Fibroblast of skin of scalp (primary cell): Measurements from ENCODE around the gene FXYD5. TPM values are rescaled to one million over a fixed set of nuclear protein-coding genes. Genes with fewer than 3 reads are reported as not detected.
A peak's percentile ranks its signal among the peaks of the same experiment; 100 is the strongest.

Experiments
- DNase-seq: peaks from one replicate; pipeline ENCODE4 v3.0.0-alpha.2; 2013
- polyA plus RNA-seq, 2 experiments: library from polyadenylated mRNA; unstranded; fragments of 120-200 nt; gene quantifications; one replicate each; pipeline ENCODE4 v1.2.1, GENCODE V29; 2013; ENCODE audit not compliant: insufficient read length in 2 of 2

The FXYD5 gene
- 196 TPM for polyA plus RNA-seq (2013, experiment 1 of 2; ENCODE audit: insufficient read length)
- polyA plus RNA-seq (2013, experiment 2 of 2; ENCODE audit: insufficient read length): 183 TPM

- DNase-seq: peak; percentile 81
Observed at GRCh38 chr19:35154525-35155406, at the start of gene FXYD5. FXYD5 (plus strand) TSS chr19:35154735; CDS start chr19:35155551, 816 bp downstream.

DNA sequence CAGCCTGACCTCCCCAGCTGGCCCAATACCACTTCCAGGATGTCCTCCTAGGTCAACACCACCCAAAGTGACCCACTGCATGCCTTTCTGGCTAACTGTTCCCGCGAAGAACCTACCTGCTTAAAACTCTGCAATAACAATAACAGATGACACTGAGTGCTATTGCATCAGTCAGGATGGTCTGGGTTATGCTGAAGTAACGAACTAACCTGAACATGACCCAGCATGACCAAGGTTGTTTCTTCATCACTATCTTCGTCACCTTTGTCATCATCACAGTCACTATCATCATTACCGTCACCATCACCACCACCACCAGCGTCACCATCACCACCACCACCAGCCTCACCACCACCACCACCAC, 49.5 kb upstream of the FXYD5 start:
- DNase-seq: no peak

DNA sequence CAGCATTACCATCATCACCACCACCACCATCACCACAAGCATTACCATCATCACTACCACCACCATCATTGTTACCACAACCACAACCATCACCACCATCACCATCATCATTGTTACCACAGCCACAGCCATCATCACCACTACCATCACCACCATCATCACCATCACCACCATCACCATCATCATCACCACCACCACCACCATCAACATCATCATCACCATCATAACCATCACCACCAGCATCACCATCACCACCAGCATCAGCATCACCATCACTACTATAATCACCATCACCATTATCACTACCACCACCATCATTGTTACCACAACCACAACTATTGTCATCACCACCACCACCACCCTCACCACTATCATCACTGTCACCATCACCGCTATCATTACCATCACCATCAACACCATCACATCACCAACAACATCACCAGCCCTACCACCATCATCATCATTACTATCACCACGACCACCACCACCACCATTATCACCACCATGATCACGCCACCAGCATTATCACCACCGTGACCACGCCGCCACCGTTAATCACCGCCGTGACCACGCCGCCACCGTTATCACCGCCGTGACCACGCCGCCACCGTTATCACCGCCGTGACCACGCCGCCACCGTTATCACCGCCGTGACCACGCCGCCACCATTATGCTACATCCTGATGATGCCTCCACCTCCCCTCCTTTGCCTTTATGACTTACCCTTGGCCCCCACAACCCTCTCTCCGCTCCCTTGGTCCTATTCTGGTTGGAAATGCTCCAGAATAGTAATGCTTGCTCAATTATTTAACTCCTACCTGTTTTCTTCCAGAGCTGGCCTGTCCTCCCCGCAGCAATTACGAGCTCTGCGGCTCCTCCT, 48.9 kb upstream of the FXYD5 start:
- DNase-seq: no peak

GRCh38 chr19:35106291-35106583, 48.3 kb upstream of the FXYD5 start:
- DNase-seq: no peak

GRCh38 chr19:35106898-35107541, 47.5 kb upstream of the FXYD5 start:
- no peak for DNase-seq

GRCh38 chr19:35107545-35107944, 47.0 kb upstream of the FXYD5 start:
- peak; percentile 17 for DNase-seq

DNA sequence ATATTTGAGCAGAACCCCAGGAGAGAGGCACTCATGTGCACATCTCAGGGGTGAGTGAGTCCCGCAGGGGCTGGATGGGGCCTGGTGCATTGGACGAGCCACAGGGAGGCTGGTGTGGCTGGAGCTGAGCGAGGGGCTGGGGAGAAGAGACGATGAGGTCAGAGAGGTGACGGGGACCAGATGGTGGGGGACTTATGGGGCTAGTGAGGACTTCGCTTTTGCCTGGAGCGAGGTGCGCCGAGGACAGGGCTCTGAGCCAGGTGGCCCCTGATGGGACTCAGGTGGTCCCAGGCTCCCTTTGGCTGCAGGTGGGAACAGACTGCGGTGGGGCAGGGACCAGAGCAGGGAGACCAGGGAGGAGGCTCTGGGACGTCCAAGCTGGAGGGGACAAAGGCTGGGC, 45.8 kb upstream of the FXYD5 start:
- no peak for DNase-seq

- DNase-seq: no peak
Observed at GRCh38 chr19:35109395-35110112, 45.0 kb upstream of the FXYD5 start.

GRCh38 chr19:35110974-35111373, 43.6 kb upstream of the FXYD5 start:
- no peak for DNase-seq

DNA sequence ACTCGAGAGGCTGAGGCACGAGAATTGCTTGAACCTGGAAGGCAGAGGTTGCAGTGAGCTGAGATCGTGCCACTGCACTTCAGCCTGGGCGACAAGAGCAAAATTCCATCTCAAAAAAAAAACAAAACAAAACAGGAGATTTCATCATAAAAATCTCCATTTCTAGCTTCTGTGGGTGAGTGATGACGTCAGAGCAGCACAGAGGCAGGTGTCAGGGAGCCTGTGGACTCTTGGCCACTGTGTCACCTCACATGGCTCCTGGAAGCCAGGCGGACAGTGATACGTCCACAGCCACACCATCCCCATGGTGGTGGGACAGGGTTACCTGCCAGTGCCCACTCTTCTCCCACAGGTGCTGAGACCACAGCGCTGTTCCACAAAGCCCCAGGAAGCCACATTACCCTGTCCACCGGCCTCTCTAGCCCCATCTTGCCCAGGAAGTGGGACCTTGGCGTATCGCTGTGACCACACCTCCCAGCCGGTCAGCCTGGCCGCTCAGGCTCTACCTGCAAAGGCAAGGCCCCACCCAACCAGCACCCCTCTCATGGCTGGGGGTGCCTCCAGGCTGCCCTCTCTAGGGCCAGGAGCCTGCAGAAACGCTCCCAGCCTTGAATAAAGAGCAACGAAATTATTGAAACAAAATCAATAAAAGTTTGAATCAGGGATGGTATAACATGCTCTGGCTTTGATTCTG, 41.4 kb upstream of the FXYD5 start:
- DNase-seq: no peak

- peak; percentile 63 for DNase-seq
Observed at GRCh38 chr19:35114353-35115176, 40.0 kb upstream of the FXYD5 start.

GRCh38 chr19:35115177-35115951, 39.2 kb upstream of the FXYD5 start, which contains the start of gene FXYD3:
FXYD3 (plus strand) TSS chr19:35115823; CDS start chr19:35119377, 3,554 bp downstream.
- DNase-seq: no peak

DNA sequence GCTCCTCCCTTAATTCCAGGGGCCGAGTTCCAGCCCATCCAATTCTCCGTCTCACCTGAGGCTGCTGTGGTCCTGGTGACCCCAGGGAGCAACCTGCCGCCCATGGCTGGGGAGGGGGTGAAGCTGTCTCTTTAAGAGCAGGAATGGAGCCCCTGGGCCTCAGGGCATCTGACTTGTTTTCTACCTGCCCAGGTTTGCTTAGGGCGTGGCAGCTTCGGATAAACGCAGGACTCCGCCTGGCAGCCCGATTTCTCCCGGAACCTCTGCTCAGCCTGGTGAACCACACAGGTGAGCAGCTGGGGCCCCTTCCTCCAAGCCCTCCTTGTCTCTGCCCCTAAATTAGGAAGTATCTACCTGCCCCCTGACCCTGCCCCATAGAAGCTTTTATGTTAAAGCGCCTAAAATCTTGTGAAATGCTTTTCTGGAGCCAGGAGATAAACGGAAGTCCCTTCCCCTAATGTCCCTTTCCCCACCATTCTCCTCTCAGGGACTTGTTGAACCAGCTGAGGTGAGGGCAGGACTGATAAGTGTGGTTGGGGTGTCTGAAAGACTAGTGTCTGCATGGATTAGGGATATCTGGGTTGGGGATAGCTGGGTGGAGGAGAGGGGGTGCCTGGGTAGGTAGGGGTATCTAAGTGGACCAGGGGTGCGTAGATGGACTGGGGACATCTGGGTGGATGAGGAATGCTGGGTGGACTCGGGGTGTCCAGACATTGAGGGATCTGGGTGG, 38.3 kb upstream of the FXYD5 start:
- DNase-seq: no peak

DNA sequence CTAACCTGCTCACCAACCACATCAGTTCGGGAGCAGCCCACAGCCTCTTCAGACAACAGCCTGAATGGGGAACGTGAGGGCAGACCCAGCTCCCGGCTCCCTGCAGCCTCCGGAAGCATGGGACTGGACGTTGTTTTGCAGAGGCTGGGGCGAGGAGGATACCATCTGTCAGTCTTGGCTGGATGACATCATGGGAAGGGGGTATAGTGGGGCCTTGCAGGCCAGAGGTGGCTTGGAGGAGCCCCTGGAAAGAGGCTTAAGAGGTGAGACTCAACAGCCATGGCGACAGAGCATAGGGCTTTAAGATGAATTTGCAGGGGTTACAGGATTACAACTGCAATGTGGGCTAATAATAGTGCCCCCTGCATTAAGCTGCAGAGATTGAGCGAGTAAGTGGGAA, 37.4 kb upstream of the FXYD5 start:
- DNase-seq: no peak

- no peak for DNase-seq
Observed at GRCh38 chr19:35117799-35118198, 36.7 kb upstream of the FXYD5 start.

DNA sequence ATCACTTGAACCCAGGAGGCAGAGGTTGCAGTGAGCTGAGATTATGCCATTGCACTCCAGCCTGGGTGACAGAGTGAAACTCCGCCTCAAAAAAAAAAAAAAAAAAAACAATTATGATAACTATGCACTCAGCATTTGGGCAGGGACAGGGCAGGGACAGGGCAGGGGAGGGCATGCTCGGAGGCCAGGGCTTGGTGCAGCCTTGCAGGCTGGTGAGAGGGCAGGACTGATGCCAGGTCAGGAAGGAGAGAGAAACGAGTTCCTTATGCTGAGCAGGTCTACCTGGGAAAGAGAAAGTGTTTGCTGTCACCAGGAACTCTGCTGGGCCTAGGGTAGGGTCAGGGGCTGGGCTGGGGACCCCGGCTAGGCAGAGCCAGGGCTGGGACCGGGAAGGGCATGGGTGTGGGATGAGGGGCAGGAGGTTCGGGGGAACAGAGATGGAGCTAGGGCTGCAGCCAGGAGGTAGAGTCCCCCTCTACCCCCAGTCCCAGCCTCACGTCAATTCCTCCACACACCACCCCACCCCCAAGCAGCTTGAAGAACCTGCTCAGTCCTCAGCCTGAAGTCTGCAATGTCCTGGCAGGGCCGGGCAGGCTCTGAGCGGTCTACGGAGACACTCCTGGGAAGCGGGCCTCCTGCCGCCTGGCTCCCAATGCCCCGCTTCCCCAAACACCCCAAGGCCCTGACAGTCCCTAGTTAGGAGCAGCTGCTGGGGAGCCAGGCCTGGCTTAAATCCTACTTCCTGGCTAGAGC, 36.1 kb upstream of the FXYD5 start:
- no peak for DNase-seq

DNA sequence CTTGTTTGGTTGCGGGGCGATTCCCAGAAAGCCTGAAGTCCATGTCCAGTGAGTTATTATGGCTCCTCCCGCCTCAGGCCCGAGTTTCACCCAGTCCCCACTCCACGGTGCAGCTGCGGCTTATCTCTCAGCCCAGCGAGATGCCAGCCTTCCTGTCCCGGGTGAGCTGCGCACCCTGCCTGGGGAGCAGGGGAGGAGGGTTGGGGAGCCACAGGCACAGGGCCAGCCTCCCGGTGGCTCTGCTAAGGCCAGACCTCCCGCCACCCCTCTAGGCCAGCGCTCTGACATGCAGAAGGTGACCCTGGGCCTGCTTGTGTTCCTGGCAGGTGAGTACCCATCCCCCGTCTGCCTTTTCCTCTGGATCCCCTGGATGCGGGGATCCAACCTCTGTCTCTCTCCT, 35.4 kb upstream of the FXYD5 start:
- no peak for DNase-seq

DNA sequence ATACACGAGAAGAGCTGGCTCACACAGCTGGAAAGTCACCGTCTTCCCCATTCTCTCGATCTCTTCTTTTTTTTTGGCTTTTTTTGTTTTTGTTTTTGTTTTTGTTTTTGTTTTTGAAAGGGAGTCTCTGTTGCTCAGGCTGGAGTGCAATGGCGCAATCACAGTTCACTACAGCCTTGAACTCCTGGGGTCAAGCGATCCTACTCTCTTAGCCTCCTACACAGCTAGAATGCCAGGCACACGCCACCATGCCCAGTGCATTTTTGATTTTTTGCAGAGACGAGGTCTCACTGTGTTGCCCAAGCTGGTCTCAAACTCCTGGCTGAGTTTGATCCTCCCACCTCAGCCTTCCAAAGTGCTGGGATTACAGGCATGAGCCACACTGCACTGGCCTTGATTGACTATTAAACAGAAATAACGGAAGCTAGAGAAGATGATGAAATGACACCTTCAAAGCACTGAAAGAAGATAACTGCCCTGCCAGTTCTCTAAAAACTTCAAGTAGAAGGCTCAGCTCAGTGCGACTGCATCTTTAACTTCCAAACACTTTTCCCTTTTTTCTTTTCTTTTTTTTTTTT, 34.9 kb upstream of the FXYD5 start:
- no peak for DNase-seq
